GM21528 (cell line): ENCODE data around the gene ARHGAP22.

Experiments used
- ATAC-seq: cut with Tn5 transposase; IDR thresholded peaks from one replicate; pipeline ENCODE4 v1.9.1; 2021; ENCODE audit warnings: mild to moderate bottlenecking, moderate library complexity; ENCODE audit not compliant: unreplicated experiment, low FRiP score

The ARHGAP22 gene

GRCh38 chr10:48503293-48503911 lies 101.5 kb downstream of the ARHGAP22 start:
- ATAC-seq = no peak

- ATAC-seq = no peak
Measured at GRCh38 chr10:48502791-48503190, 102.1 kb downstream of the ARHGAP22 start.

GRCh38 chr10:48501787-48502771 lies 102.8 kb downstream of the ARHGAP22 start:
- no peak for ATAC-seq

- no peak for ATAC-seq
Measured at GRCh38 chr10:48501226-48501625, 103.6 kb downstream of the ARHGAP22 start.

- ATAC-seq = no peak
Measured at GRCh38 chr10:48500771-48501170, 104.1 kb downstream of the ARHGAP22 start.

- no peak for ATAC-seq
Measured at GRCh38 chr10:48498940-48499510, 105.8 kb downstream of the ARHGAP22 start.

GRCh38 chr10:48497780-48498770 lies 106.8 kb downstream of the ARHGAP22 start:
- no peak for ATAC-seq

GRCh38 chr10:48496831-48497779 lies 107.8 kb downstream of the ARHGAP22 start:
- no peak for ATAC-seq

GRCh38 chr10:48496105-48496830 lies 108.6 kb downstream of the ARHGAP22 start:
- ATAC-seq = no peak

GRCh38 chr10:48495282-48496045 lies 109.4 kb downstream of the ARHGAP22 start:
- ATAC-seq = no peak

GRCh38 chr10:48494611-48495010 lies 110.3 kb downstream of the ARHGAP22 start:
- ATAC-seq = no peak

GRCh38 chr10:48494073-48494472 lies 110.8 kb downstream of the ARHGAP22 start:
- no peak for ATAC-seq

GRCh38 chr10:48493083-48493871 lies 111.6 kb downstream of the ARHGAP22 start:
- ATAC-seq = no peak

GRCh38 chr10:48492201-48492600 lies 112.7 kb downstream of the ARHGAP22 start:
- no peak for ATAC-seq

- ATAC-seq = no peak
Measured at GRCh38 chr10:48491392-48492139, 113.3 kb downstream of the ARHGAP22 start.

GRCh38 chr10:48490946-48491345 lies 113.9 kb downstream of the ARHGAP22 start:
- no peak for ATAC-seq
